AG09309 (cell line): ENCODE data around the gene CCT6A.
"Not testable (repeated sequence)": the region's sequence is repeated elsewhere in the genome, so short reads cannot be mapped to it uniquely, and the experiment has no call there.

Experiments
- DNase-seq: peaks from one replicate; pipeline ENCODE4 v3.0.0-alpha.2; 2010; ENCODE audit warnings: low read depth
- H3K4me3 ChIP-seq: 2 replicates; pipeline ENCODE4 v1.5.1; 2011; ENCODE audit warnings: mild to moderate bottlenecking, low read depth, low read length, moderate library complexity; ENCODE audit not compliant: control insufficient read depth
- CTCF ChIP-seq: IDR thresholded peaks from 2 replicates; pipeline ENCODE4 v1.5.1; 2011; ENCODE audit warnings: mild to moderate bottlenecking, low read depth, low read length, inconsistent platforms; ENCODE audit not compliant: insufficient read depth, control insufficient read depth; ENCODE audit errors: missing control alignments

Gene CCT6A

GRCh38 chr7:56063500-56063881, 11.9 kb downstream of the CCT6A start:
- TF ChIP-seq CTCF, result no peak
- no peak overlapping the region for H3K4me3 ChIP-seq

GRCh38 chr7:56063882-56064625, 12.5 kb downstream of the CCT6A start, which contains the start of gene SUMF2:
Gene SUMF2 (plus strand): TSS chr7:56064286. CDS start chr7:56064312, 26 bp downstream.
- peak within 1 kb of the TSS; percentile 84 for H3K4me3 ChIP-seq
- peak; percentile 49 for DNase-seq
- peak; percentile 23 for TF ChIP-seq CTCF

More at GRCh38 chr7:56063500-56063881, 11.9 kb downstream of the CCT6A start:
- no peak for DNase-seq

- DNase-seq, H3K4me3 ChIP-seq: not testable (repeated sequence)
Measured at GRCh38 chr7:56066376-56066775, 14.8 kb downstream of the CCT6A start.

GRCh38 chr7:56074371-56074791, 22.8 kb downstream of the CCT6A start:
- DNase-seq, result peak; percentile 40
- peak; percentile 93 for TF ChIP-seq CTCF
- no peak overlapping the region for H3K4me3 ChIP-seq

- H3K4me3 ChIP-seq, result no peak overlapping the region
Measured at GRCh38 chr7:56077681-56078080, 26.1 kb downstream of the CCT6A start.

GRCh38 chr7:56078196-56078595, 26.6 kb downstream of the CCT6A start:
- no peak for TF ChIP-seq CTCF
- DNase-seq, result no peak
- H3K4me3 ChIP-seq, result no peak overlapping the region

More at GRCh38 chr7:56077681-56078080, 26.1 kb downstream of the CCT6A start:
- no peak for TF ChIP-seq CTCF
- no peak for DNase-seq

- DNase-seq, result no peak
- H3K4me3 ChIP-seq, result no peak overlapping the region
- TF ChIP-seq CTCF, result peak; percentile 72
Measured at GRCh38 chr7:56079450-56080185, 28.1 kb downstream of the CCT6A start.

GRCh38 chr7:56080726-56081435, 29.3 kb downstream of the CCT6A start:
- DNase-seq, H3K4me3 ChIP-seq: not testable (repeated sequence)
